AG04450 (cell line): ENCODE measurements around the gene FGGY. TPM values are rescaled to one million over a fixed set of nuclear protein-coding genes. Genes with fewer than 3 reads are reported as not detected.

ENCODE experiments used
- CTCF ChIA-PET: fragments of 300-600, 350-600 bp; formaldehyde crosslinking; extraction: SDS; loops from one replicate; lab custom pipeline; 2022; ENCODE audit warnings: antibody characterized with exemption, inconsistent platforms; lab: Charles Lee
- POLR2A ChIA-PET: fragments of 350-600 bp; formaldehyde crosslinking; extraction: SDS; loops from one replicate; lab custom pipeline; 2021; ENCODE audit warnings: antibody characterized with exemption, inconsistent platforms; lab: Yijun Ruan, JAX
- DNase-seq: peaks from one replicate; pipeline ENCODE4 v3.0.0-alpha.2; 2011; ENCODE audit warnings: low read depth, low spot score
- H3K27ac ChIP-seq: one replicate; pipeline ENCODE4 v1.5.1; 2012; ENCODE audit warnings: low read depth, low read length, control low read depth
- H3K27me3 ChIP-seq: one replicate; pipeline ENCODE4 v1.6.0; 2012; ENCODE audit warnings: low read length; ENCODE audit not compliant: control insufficient read depth, insufficient read depth
- H3K4me3 ChIP-seq: 2 replicates; pipeline ENCODE4 v1.5.1; 2011; ENCODE audit warnings: mild to moderate bottlenecking, low read depth, low read length, control low read depth
- H3K9me3 ChIP-seq: 2 replicates; pipeline ENCODE4 v1.5.1; 2012; ENCODE audit warnings: low read length; ENCODE audit not compliant: control insufficient read depth, insufficient read depth
- CTCF ChIP-seq: IDR thresholded peaks from 2 replicates; pipeline ENCODE4 v1.5.1; 2011; ENCODE audit warnings: low read depth, low read length, control low read depth, inconsistent platforms
- polyA plus RNA-seq: library from polyadenylated mRNA; depleted of rRNA; stranded (reverse); fragments of >200 nt; gene quantifications from 2 replicates; pipeline ENCODE4 v1.2.3, GENCODE V29; 2011

FGGY gene
- polyA plus RNA-seq, 1 experiment: 11.8 TPM

GRCh38 chr1:59703918-59704378 is 407.1 kb downstream of the FGGY start:
- ChIA-PET POLR2A (interaction anchor here (0.8 to 4.3 kb wide), 9 partner anchors 27 to 921 kb away, joined by 4 to 38 read pairs (median 5); partner anchors contain the start of genes FGGY and JUN), CTCF (interaction anchor here (1.5 kb wide), 1 partner anchor 55 kb away, joined by 9 read pairs; no protein-coding TSS in a partner anchor)
- peak overlapping the region; percentile 80 for H3K27ac ChIP-seq

GRCh38 chr1:59704716-59705115 is 407.8 kb downstream of the FGGY start:
- CTCF ChIA-PET: interaction anchor here (0.6 to 2.5 kb wide), 2 partner anchors 54 to 966 kb away, joined by 4 to 22 read pairs; no protein-coding TSS in a partner anchor

More at GRCh38 chr1:59703918-59704378, 407.1 kb downstream of the FGGY start:
- TF ChIP-seq CTCF: no peak
- peak; percentile 93 for DNase-seq
- H3K4me3 ChIP-seq: no peak overlapping the region
- H3K27me3 ChIP-seq: no peaks in the 10 kb centered on the region
- H3K9me3 ChIP-seq: no peaks in the 10 kb centered on the region

GRCh38 chr1:59705466-59706302 is 408.8 kb downstream of the FGGY start:
- no peaks in the 10 kb centered on the region for H3K9me3 ChIP-seq
- TF ChIP-seq CTCF: no peak
- POLR2A ChIA-PET: interaction anchor here (0.8 to 2.5 kb wide), 4 partner anchors 25 to 922 kb away, joined by 4 to 27 read pairs (median 6); partner anchors contain the start of gene JUN
- CTCF ChIA-PET: interaction anchor here (0.5 to 2.5 kb wide), 3 partner anchors 9 to 241 kb away, joined by 3 to 22 read pairs (median 4); no protein-coding TSS in a partner anchor
- no peaks in the 10 kb centered on the region for H3K27me3 ChIP-seq
- H3K27ac ChIP-seq: peak overlapping the region; percentile 84
- H3K4me3 ChIP-seq: no peak overlapping the region
- DNase-seq: peak; percentile 73

More at GRCh38 chr1:59704716-59705115, 407.8 kb downstream of the FGGY start:
- Histone ChIP-seq H3K27ac (peak overlapping the region; percentile 55), H3K27me3 (no peaks in the 10 kb centered on the region), H3K4me3 (no peak overlapping the region), H3K9me3 (no peaks in the 10 kb centered on the region)
- no peak for DNase-seq
- POLR2A ChIA-PET: interaction anchor here (2.4 to 4.3 kb wide), 2 partner anchors 26 to 34 kb away, joined by 7 to 33 read pairs; no protein-coding TSS in a partner anchor
- TF ChIP-seq CTCF: no peak

- CTCF ChIA-PET: interaction anchor here (1.1 to 2.5 kb wide), 2 partner anchors 9 to 53 kb away, joined by 4 to 22 read pairs; no protein-coding TSS in a partner anchor
- H3K27ac ChIP-seq: peak overlapping the region; percentile 84
- H3K27me3 ChIP-seq: no peaks in the 10 kb centered on the region
- H3K9me3 ChIP-seq: no peaks in the 10 kb centered on the region
- no peak for DNase-seq
- POLR2A ChIA-PET: interaction anchor here (0.8 to 2.5 kb wide), 4 partner anchors 24 to 923 kb away, joined by 4 to 27 read pairs (median 6); partner anchors contain the start of gene JUN
- TF ChIP-seq CTCF: no peak
- H3K4me3 ChIP-seq: no peak overlapping the region
Measured at GRCh38 chr1:59706303-59706599, 409.4 kb downstream of the FGGY start.
